NCI-H446 treated with DMSO at 0.1 percent for 48 hours (cell line): ENCODE measurements around the gene ZFPM1.
"Not testable (repeated sequence)": the region's sequence is repeated elsewhere in the genome, so short reads cannot be mapped to it uniquely, and the experiment has no call there.

ENCODE experiments used
- DNase-seq: peaks from one replicate; lab custom pipeline; 2025; lab: John Stamatoyannopoulos, UW

The ZFPM1 gene

DNA sequence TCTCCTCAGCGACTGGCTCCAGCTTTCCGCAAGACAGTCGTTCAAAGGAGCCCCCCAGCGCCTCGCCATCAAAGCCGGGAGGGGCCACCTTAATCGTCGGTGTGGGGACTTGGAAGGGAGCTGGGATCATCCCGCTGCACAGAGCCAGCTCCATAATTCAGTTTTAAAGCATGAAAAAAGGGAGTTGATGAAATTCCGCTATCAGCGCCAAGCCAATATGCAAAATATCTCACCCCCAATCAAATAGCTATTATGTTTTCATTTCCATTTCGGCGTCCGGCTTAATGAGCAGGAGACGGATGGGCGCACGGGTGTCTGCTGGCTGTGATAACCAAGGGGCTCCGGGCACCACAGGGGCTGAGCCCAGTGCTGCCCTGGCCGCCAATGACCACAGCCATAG lies 27.7 kb downstream of the ZFPM1 start:
- no peak for DNase-seq

DNA sequence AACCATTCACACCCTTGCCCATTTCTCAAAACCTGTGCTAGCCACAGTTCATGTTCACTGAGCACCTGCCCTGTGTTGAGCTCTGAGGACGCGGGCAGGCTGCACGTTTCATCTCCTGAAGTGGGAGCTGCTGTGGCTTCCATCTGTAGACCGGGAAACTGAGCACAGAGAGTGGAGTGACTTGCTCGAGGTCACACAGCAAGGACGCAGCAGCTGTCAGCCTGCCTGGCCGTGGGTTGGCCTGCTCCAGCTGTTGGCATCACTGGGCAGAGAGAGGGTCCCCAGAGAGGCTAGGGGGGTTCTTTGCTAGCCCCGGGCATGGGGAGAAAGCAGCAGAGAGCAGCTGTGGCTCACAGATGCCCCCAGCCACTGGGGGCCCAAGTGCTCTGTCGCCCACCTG lies 28.8 kb downstream of the ZFPM1 start:
- DNase-seq = no peak

DNA sequence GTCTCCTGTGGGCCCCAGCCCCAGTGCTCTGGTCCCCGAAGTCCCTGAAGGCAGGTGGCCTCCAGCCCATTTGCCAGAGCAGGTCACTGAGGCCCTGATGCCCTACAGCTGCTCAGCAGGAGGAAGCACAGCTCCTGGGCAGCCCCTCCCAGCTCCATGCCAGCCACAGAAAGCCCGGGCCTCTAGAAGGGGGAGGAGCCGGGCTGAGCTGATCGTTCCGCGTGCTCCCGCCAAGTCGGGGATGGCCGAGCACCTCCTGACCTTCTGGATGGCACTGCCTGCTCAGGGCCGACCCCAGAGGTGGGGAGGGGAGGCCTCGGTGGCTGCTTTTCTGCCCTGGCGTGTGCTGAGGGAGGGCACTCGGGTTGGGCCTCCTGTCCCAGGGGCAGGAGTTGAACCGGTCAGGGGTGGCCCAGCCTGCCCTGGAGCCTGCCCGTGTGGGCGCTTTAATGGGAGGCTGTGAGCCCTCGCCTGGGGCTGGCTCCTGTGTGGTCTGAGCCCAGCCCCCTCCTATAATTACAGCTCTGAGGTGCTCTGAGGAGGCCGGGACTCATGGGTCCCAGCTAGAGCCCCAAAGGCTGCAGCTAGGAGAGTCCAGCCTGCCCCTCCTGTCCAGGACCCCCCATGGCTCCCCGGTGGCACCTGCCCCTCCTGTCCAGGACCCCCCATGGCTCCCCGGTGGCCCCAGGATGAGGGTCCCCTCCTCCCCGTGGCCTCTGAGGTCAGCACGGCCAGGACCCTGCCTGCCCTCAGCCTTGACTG lies 29.7 kb downstream of the ZFPM1 start:
- no peak for DNase-seq

DNA sequence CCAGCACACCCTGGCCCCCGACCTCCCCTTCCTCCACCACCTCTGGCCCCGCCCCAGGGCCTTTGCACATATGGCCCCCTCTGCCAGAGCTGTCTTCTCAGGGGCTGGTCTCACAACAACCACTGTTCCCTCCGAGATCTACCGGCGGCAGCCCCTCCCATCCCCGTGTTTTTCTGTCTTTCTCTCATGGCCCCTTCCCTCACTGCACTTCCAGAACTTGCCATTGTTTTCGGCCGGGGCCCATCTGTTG lies 30.2 kb downstream of the ZFPM1 start:
- DNase-seq = no peak

DNA sequence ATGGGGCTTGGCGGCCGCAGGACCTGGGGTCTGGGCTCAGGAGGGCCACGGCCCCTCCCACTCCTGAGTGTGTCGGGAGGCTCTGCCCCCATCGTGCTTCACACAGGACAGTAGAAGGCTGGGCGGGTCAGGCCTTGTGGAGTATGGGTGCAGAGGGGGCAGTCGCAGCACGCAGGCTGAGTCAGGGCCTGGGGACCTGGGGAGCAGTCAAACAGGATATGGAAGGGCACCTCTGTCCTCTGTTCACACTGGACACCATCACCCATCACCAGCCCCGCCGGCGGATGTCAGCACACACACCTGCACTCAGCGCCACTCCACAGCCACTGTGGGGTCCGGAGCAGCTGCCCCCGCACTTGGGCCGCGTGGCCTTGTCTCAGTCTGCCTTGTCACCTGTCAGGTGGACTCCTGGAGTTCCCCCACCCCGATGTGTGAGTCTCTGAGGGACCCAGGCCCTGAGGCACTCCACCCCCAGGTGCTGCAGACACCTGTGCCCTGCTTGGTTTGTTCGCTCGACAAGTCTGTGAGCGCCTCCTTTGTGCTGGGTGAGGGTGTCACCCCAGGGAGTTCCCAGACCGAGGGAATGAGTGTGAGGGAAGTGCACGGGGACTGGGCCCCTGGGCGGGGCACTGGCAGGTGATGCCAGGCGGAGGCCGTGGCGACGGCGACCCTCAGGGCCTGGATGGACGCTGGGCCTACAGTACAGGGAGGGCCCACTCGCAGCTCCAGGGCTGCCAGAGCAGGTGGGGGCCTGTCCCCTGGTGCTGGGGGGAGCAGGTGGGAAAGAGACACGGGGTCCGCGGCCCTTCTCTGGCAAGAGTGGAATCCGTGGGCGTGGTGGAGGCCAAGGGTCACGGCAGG lies 31.7 kb downstream of the ZFPM1 start:
- no peak for DNase-seq

DNA sequence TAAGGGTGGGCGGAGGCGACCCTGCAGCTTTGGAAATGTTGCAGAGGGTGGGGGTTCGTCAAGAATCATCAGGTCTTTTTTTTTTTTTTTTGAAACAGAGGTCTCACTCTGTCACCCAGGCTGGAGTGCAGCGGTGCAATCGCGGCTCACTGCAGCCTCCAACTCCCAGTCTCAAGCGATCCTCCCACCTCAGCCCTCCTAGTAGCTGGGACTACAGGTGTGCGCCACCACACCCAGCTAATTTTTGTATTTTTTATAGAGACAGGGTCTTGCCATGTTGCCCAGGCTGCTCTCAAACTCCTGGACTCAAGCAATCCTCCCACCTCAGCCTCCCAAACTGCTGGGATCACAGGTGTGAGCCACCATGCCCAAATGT lies 32.3 kb downstream of the ZFPM1 start:
- DNase-seq = not testable (repeated sequence)

DNA sequence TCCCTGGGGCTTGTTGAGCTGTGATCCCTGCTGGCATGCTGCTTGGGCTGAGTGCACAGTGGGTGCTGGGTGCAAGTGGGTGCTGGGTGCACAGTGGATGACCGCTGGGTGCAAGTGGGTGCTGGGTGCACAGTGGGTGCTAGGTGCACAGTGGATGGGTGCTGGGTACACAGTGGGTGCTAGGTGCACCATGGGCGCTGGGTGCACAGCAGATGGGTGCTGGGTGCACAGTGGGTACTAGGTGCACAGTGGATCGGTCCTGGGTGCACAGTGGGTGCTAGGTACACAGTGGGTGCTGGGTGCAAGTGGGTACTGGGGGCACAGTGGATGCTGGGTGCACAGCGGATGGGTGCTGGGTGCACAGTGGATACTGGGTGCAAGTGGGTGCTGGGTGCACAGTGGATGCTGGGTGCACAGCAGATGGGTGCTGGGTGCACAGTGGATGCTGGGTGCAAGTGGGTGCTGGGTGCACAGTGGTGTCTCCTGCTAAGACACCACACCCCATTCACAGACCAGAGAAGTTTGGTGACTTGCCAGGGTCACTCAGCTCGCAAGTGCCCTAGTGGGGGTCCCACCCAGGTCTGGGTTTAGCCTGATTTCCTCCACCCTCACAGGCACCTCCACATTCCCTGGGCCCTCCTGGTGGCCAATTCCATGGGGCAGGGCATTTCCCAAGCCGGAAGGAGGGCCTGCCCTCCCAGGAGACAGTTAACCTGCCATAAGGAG lies 33.5 kb downstream of the ZFPM1 start:
- DNase-seq = no peak

DNA sequence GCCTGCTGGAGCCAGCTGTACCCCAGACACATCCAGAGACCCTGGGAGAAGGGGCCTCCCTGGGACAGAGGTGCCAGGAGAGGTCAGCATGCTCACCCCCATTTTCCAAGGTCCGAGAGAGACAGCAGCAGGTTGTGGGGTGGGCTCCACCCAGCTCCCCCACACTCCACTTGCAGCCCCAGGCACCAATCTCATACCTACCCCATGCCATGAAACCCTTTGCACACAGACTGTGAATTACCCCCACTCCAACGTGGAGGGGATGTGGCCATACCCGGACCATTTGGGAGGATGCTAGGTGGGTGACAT lies 34.0 kb downstream of the ZFPM1 start:
- DNase-seq = no peak

DNA sequence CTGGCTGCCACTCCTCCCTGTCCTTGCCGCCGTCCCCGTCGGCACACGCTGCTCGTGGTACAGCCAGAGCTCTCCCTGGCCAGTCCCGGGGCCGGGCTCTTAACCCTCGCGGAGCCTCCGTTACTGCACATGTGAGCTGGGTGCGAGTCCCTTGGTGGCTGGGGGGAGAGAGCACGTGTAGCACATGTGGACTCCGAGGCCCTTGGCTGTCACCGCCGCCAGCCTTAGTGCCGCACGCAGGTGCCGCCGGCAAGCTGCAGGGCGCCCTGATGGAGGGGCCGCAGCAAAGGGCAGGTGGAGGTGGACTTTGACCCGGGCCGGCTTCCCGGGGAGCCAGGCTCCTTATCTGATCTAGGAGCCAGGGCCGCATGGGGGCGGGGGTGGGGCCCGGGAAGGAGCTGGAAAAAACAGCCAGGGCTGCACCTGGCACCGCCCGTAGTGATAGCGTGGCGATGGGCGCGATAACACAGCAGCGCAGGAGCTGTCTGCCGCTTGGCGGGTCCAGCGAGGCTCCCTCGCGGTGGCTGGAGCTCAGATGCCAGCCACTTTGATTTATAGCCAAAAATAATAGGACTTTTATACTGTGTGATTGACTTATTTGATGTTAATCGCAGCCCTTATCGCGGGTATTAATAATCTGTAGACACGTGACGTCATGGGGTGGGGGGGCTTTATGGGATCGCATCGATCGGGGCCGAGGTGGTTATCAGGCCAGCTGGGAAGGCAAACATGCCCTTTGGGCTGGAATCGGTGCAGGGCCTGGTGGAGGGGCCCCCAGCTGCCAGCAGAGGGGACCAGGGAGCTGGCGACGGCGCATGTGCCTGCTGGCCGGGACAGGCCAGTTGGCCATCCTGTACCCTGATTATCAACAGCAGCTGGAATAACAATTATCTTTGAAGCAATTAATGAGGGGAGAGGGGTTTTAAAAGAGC lies 35.1 kb downstream of the ZFPM1 start:
- DNase-seq = no peak

DNA sequence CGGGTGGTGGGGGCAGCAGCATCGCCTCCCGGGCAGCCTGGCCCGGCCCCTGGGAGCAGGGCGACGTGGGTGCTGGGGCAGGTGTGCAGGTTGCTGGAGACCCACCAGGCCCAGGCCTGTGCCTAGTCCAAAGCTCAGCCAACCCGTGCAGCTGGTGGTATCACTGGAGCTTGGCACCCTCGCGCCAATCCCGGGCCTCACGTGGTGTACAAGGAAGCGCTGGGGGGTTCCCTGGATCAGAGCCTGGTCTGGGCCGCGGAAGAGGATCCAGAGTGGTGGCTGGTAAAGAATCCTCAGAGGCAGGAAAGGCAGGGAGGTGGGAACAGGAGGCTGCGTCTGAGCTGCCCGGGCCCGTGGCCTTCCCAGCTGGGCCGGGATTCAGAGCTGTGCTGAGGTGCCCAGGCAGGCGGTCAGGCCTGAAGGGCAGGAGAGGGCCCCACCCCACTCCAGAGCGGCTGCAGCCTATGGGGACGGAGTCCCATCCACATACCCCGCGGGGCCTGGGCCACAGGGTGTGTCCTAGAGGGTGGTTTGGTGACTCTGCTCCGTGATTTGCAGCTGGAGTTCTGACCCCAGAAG lies 36.2 kb downstream of the ZFPM1 start:
- no peak for DNase-seq

DNA sequence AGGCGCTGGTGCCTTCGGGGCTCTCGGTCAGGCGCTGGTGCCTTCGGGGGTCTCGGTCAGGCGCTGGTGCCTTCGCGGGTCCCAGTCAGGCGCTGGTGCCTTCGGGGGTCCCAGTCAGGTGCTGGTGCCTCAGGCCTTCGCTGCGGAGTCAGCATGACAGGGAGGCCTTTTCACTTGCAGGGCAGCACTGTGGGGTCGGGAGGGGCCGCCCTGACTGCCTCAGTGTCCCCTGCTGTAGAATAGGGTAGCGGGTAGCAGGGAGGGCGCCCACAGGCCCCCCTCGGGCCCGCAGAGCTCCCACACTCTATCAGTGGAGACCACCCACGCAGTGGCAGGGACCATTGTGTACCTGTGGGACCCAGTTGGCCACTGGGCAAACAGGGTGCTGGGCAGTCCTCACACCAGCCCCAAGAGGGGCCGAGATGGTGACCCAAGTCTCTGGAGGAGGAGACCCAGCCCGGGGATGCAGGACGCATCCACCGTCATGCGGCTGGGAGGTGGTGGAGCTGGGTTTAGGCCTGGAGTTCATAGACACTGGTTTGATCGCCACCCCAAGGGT lies 38.0 kb downstream of the ZFPM1 start:
- no peak for DNase-seq

DNA sequence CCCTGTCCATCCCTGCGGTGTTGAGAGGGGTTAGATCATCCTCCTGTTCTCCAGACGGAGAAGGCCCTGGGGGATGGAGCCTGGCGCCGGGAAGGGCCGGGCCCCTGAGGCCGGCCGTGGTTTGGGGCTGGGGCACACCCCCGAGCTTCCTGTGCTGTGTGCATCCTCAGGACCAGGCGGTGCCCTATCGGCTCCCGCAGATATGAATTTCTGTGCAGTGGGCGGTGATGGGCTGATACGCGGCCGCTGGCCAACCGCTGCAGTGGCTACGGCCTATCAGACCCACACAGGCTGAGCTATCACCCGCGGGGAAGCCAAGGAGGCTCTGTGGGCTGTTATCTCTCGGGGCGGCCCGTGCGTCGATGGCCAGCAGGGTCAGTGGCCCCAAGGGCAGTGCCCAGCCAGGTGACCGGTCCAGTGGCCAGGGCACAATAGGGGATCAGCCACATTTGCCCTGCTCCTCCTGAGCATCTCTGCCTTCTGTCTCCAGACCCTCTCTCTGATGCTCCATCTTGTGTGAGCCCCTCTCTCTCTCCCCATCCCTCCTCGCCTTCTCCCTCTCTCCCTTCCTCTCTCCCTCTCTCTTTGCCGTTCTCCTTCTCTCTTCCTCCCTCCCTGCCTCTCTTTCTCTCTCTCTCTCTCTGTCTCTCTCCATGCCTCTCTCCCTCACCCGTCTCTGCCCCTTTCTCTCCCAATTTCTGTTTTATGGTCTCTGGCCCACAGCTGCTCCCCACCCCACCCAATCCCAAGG lies 38.7 kb downstream of the ZFPM1 start:
- DNase-seq = no peak

DNA sequence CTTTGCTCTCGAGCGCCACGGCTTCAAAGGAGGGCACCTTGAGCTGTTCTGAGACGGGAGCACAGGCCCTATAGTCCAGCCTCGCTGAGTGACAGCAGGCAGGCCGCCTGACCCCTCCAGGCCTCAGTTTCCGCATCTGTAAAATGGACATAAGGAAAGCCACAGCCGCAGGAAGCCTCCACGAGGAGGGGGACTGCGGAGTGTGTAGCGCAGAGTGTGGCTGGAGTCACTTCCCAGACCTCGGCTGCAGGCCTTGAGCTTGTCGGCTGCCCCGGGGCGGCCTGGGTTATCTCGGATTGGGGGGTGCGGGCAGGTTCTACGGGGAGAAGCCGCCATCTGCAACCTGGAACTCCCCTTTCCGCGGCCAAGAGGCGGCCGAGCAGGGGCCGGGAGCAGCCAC lies 40.8 kb downstream of the ZFPM1 start:
- DNase-seq = no peak

DNA sequence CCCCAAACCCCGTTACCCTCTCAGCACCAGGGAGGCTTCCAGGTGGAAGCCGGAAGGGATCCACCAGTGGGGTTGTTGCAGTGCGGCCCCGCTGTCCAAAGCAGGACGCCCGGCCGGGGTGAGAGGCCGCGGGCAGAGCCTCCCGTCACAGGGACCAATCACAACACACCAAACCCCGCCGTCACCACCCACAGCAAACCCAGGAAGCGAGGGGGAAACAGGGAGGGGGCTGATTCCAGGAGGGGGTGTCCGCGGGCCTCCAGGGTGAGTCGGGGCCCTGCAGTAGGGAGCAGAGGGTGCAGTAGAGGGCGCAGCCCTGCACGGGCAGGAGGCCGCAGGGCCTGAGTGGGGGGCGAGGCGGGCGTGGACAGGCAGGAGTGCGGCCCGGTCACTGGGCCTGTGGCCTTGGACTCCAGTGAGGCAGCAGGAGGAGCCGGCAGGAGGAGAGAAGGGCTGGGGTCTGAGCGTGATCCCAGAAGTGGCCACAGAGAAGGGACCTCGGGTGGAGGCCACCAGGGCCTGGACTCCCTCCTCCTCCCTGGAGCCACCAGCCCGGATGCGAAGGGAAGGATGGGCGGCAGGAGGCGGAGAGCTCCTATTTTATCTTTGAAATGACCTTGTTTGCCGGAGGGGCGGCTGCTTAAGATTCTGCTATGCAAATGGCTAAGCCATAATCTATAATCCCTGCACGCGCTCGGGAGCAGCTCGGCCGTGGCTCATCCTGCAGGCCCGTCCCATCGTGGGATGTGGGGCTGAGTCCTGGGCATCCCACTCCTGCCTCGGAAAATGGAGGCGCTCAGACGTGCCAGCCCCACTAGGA lies 41.5 kb downstream of the ZFPM1 start:
- no peak for DNase-seq

DNA sequence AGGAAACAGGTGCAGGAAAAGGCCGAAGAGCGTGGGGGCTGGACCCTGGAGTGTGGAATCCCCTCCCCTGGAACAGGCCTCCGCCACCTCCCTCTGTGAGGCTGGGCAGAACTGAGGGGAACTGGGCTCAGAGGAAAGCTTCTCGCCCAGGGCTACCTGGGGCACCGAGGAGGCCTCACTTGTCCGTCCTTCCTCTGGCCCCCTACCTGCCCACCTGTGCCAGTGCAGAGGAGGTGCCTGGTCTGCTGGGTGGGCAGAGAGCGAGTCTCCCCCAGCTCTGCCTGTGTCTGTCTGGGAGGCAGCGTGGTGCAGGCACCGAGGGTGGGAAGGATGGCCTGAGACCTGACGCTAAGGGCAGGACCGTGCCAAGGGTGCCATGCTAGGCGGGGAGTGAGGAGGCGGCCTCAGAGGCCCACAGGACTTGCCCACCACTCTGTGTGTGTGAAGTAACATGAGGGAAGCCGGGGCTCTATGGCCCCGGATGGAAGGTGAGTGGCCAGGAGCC lies 42.2 kb downstream of the ZFPM1 start:
- DNase-seq = no peak

DNA sequence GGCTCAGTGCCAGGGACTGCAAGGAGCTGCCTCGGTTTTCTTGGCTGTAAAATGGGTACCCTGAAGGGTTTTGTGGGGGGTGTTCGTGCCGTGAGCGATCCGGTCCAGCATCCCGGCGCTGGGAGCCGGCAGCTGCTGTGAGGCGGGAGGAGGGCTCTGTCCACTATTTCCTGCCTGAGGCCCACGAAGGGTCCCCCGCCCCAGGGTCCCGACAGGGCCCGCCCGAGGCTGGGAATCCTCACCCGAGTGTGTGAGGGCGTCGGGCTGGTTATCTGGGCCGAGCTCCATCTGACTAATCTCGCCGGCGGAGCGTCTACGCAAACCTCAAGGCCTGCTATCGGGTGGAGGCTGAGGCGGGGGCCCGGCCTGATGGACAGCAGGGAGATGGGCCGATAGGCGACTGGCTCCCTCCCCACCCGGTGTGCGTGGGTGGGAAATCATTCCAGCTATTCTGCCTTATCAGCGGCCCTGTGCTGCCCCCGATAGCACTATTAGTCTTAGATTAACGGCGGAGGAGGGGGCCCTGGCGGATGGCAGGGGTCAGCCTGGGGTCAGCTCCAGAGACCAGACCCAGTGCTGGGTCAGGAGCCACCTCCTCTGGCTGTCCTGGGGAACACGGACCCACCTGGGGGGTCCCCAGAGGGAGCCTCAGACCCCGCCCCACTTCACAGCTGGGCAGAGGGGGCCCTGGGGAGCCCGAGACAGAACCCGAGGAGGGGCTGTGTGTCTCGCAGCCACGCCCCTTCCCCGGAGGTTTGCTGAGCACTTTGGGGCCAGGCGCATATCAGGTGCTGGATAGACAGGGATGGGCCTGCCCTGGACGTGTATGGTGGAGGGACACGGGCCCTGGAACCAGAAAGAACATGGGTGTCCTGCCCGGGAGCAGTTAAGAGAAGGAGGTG lies 44.7 kb downstream of the ZFPM1 start:
- no peak for DNase-seq

DNA sequence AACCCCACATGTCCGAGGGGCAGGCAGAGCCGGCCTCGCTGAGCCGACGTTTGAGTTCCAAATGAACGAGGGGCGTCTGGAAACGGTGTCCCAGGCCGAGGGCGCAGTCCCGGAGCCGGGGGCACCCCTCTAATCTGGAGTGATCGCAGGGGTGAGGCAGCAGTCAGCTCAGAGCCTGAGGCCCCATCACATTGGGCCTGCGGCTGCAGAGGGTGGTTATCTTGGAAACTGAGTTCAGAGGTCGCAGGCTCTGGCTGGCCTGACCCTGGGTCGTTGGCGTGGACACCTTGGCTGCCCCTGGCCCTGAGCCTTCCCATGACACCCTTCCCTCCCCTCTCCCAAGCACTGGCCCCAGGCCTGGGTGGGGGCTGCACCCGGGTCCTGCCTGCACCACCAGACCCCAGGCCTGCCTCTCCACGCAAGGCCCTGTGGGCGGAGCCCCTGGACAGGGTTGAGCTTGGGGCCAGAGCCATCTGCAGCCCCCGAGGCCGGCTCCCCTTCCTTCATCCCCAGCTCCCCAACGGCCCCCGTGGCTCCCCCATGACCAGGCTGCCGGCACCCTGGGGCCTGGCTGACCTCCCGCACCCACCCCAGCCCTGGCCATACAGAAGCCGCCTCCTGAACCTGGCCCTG lies 45.6 kb downstream of the ZFPM1 start:
- DNase-seq = no peak

DNA sequence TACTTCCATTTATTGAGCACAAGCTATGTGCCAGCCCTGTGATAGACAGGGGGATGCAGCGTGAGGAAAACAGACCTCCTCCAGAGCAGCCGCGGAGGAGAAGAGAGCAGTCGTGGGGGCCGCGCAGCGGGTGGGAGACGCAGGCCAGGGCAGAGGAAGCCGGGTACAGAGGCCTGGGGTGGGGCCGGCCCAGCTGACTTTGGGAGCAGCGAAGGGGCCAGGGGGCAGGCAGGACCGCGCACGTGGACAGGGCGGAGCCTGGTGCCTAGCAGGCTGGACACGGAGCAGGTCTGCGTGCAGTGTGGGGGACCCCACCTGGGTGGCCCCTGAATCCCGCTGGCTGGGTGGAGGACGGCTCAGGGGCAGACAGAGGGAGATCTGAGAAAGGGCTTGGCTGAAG lies 46.2 kb downstream of the ZFPM1 start:
- DNase-seq = no peak
